ENCODE results near the gene ZNF217.
"Not testable (repeated sequence)": the region's sequence is repeated elsewhere in the genome, so short reads cannot be mapped to it uniquely, and the experiment has no call there.

- TF ChIP-seq, protein P1, sequence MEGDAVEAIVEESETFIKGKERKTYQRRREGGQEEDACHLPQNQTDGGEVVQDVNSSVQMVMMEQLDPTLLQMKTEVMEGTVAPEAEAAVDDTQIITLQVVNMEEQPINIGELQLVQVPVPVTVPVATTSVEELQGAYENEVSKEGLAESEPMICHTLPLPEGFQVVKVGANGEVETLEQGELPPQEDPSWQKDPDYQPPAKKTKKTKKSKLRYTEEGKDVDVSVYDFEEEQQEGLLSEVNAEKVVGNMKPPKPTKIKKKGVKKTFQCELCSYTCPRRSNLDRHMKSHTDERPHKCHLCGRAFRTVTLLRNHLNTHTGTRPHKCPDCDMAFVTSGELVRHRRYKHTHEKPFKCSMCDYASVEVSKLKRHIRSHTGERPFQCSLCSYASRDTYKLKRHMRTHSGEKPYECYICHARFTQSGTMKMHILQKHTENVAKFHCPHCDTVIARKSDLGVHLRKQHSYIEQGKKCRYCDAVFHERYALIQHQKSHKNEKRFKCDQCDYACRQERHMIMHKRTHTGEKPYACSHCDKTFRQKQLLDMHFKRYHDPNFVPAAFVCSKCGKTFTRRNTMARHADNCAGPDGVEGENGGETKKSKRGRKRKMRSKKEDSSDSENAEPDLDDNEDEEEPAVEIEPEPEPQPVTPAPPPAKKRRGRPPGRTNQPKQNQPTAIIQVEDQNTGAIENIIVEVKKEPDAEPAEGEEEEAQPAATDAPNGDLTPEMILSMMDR (IDR thresholded peaks at IDR 0.05), result not testable (repeated sequence)
- not testable (repeated sequence) for TF ChIP-seq POLR2A, POLR2AphosphoS5 (IDR thresholded peaks at IDR 0.05)
Measured at GRCh38 chr20:53536382-53536781, 57.3 kb downstream of the ZNF217 start.
